Loucy (cell line): ENCODE measurements around the gene ZNF808.

Experiments
- EZH2phosphoT487 ChIP-seq: fragments of 200-600 bp; IDR thresholded peaks from 2 replicates; pipeline ENCODE4 v1.6.1; 2018; ENCODE audit warnings: antibody characterized with exemption, mild to moderate bottlenecking, moderate library complexity, borderline replicate concordance
- TF ChIP-seq, protein P1 (sequence below): fragments of 200-600 bp; sonication (generic); conservative IDR thresholded peaks from 2 replicates; pipeline ENCODE4 v1.5.1; 2014; ENCODE audit warnings: mild to moderate bottlenecking, antibody characterized with exemption, low read length

DNA sequence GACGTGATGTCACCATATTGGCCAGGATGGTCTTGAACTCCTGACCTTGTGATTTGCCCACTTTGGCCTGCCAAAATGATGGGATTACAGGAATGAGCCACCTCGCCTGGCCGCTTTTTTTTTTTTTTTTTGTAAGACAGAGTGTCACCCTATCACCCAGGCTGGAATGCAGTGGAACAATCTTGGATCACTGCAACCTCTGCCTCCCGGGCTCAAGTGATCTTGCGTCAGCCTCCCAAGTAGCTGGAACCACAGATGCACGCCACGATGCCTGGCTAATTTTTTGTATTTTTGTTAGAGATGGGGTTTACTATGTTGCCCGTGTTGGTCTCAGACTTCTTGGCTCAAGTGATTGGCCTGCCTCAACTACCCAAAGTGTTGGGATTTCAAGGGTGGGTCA lies 28.9 kb upstream of the ZNF808 start:
- TF ChIP-seq, protein P1, sequence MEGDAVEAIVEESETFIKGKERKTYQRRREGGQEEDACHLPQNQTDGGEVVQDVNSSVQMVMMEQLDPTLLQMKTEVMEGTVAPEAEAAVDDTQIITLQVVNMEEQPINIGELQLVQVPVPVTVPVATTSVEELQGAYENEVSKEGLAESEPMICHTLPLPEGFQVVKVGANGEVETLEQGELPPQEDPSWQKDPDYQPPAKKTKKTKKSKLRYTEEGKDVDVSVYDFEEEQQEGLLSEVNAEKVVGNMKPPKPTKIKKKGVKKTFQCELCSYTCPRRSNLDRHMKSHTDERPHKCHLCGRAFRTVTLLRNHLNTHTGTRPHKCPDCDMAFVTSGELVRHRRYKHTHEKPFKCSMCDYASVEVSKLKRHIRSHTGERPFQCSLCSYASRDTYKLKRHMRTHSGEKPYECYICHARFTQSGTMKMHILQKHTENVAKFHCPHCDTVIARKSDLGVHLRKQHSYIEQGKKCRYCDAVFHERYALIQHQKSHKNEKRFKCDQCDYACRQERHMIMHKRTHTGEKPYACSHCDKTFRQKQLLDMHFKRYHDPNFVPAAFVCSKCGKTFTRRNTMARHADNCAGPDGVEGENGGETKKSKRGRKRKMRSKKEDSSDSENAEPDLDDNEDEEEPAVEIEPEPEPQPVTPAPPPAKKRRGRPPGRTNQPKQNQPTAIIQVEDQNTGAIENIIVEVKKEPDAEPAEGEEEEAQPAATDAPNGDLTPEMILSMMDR: no peak
- TF ChIP-seq EZH2phosphoT487: no peak
